ENCODE results near the gene PHF20. TPM values are rescaled to one million over a fixed set of nuclear protein-coding genes. Genes with fewer than 3 reads are reported as not detected.
"Not testable (repeated sequence)": the region's sequence is repeated elsewhere in the genome, so short reads cannot be mapped to it uniquely, and the experiment has no call there.

Gene PHF20
- polyA plus RNA-seq, 1 donor = 23.6 TPM

GRCh38 chr20:35838205-35838604 lies 66.4 kb downstream of the PHF20 start:
- DNase-seq = no peak
- Histone ChIP-seq H3K27me3 (ENCODE audit: control insufficient read depth, insufficient read depth, low read length) (no peaks in the 10 kb centered on the region), H3K36me3 (ENCODE audit: control insufficient read depth, insufficient read depth, low read length) (peaks cover 9% of the 10 kb centered on the region), H3K4me3 (ENCODE audit: low read length) (no peak overlapping the region), H3K4me1 (ENCODE audit: control insufficient read depth, insufficient read depth, low read length) (no peaks in the 10 kb centered on the region), H3K27ac (ENCODE audit: low read length) (no peak overlapping the region), H3K9me3 (ENCODE audit: control insufficient read depth, low read depth, low read length) (peaks cover 14% of the 10 kb centered on the region)
- no CpG with 5 or more reads among the region's 4 CpGs for WGBS (ENCODE audit: insufficient coverage, low lambda C conversion rate)

GRCh38 chr20:35839904-35840303 lies 68.1 kb downstream of the PHF20 start:
- Histone ChIP-seq H3K27me3 (ENCODE audit: control insufficient read depth, insufficient read depth, low read length) (no peaks in the 10 kb centered on the region), H3K27ac (ENCODE audit: low read length) (no peak overlapping the region), H3K4me1 (ENCODE audit: control insufficient read depth, insufficient read depth, low read length) (no peaks in the 10 kb centered on the region), H3K9me3 (ENCODE audit: control insufficient read depth, low read depth, low read length) (peaks cover 23% of the 10 kb centered on the region), H3K36me3 (ENCODE audit: control insufficient read depth, insufficient read depth, low read length) (peaks cover 20% of the 10 kb centered on the region), H3K4me3 (ENCODE audit: low read length) (no peak overlapping the region)
- DNase-seq = no peak
- no CpG with 5 or more reads among the region's 1 CpG for WGBS (ENCODE audit: insufficient coverage, low lambda C conversion rate)

- H3K27ac ChIP-seq (ENCODE audit: low read length) = no peak overlapping the region
- no peak for DNase-seq
- H3K4me1 ChIP-seq (ENCODE audit: control insufficient read depth, insufficient read depth, low read length) = no peaks in the 10 kb centered on the region
- WGBS (ENCODE audit: insufficient coverage, low lambda C conversion rate) = no CpG with 5 or more reads among the region's 2 CpGs
- H3K4me3 ChIP-seq (ENCODE audit: low read length) = no peak overlapping the region
- peaks cover 23% of the 10 kb centered on the region for H3K9me3 ChIP-seq (ENCODE audit: control insufficient read depth, low read depth, low read length)
- H3K36me3 ChIP-seq (ENCODE audit: control insufficient read depth, insufficient read depth, low read length) = peaks cover 23% of the 10 kb centered on the region
- H3K27me3 ChIP-seq (ENCODE audit: control insufficient read depth, insufficient read depth, low read length) = no peaks in the 10 kb centered on the region
These were observed 68.6 kb downstream of the PHF20 start for GRCh38 chr20:35840421-35840820.

GRCh38 chr20:35842361-35842760 lies 70.5 kb downstream of the PHF20 start:
- H3K4me1 ChIP-seq (ENCODE audit: control insufficient read depth, insufficient read depth, low read length) = no peaks in the 10 kb centered on the region
- no peak overlapping the region for H3K27ac ChIP-seq (ENCODE audit: low read length)
- WGBS (ENCODE audit: insufficient coverage, low lambda C conversion rate) = 100% methylated on average over 1 of the region's 5 CpGs
- H3K27me3 ChIP-seq (ENCODE audit: control insufficient read depth, insufficient read depth, low read length) = no peaks in the 10 kb centered on the region
- no peak for DNase-seq
- H3K36me3 ChIP-seq (ENCODE audit: control insufficient read depth, insufficient read depth, low read length) = peaks cover 37% of the 10 kb centered on the region
- peaks cover 23% of the 10 kb centered on the region for H3K9me3 ChIP-seq (ENCODE audit: control insufficient read depth, low read depth, low read length)
- no peak overlapping the region for H3K4me3 ChIP-seq (ENCODE audit: low read length)

GRCh38 chr20:35843894-35844293 lies 72.1 kb downstream of the PHF20 start:
- H3K4me1 ChIP-seq (ENCODE audit: control insufficient read depth, insufficient read depth, low read length); DNase-seq; H3K4me3 ChIP-seq (ENCODE audit: low read length); H3K27ac ChIP-seq (ENCODE audit: low read length); H3K27me3 ChIP-seq (ENCODE audit: control insufficient read depth, insufficient read depth, low read length): not testable (repeated sequence)
- peaks cover 42% of the 10 kb centered on the region for H3K36me3 ChIP-seq (ENCODE audit: control insufficient read depth, insufficient read depth, low read length)
- WGBS (ENCODE audit: insufficient coverage, low lambda C conversion rate) = 100% methylated on average over 1 of the region's 6 CpGs
- peaks cover 23% of the 10 kb centered on the region for H3K9me3 ChIP-seq (ENCODE audit: control insufficient read depth, low read depth, low read length)

- no peaks in the 10 kb centered on the region for H3K4me1 ChIP-seq (ENCODE audit: control insufficient read depth, insufficient read depth, low read length)
- WGBS (ENCODE audit: insufficient coverage, low lambda C conversion rate) = 100% methylated on average over 1 of the region's 6 CpGs
These were observed 73.7 kb downstream of the PHF20 start for GRCh38 chr20:35845561-35845960.

GRCh38 chr20:35849706-35850105 lies 77.9 kb downstream of the PHF20 start:
- Histone ChIP-seq H3K27ac (ENCODE audit: low read length) (no peak overlapping the region), H3K4me3 (ENCODE audit: low read length) (no peak overlapping the region), H3K4me1 (ENCODE audit: control insufficient read depth, insufficient read depth, low read length) (no peaks in the 10 kb centered on the region), H3K27me3 (ENCODE audit: control insufficient read depth, insufficient read depth, low read length) (no peaks in the 10 kb centered on the region), H3K9me3 (ENCODE audit: control insufficient read depth, low read depth, low read length) (no peaks in the 10 kb centered on the region), H3K36me3 (ENCODE audit: control insufficient read depth, insufficient read depth, low read length) (peaks cover 42% of the 10 kb centered on the region)
- no peak for DNase-seq
- WGBS (ENCODE audit: insufficient coverage, low lambda C conversion rate) = no CpG with 5 or more reads among the region's 4 CpGs

More at GRCh38 chr20:35845561-35845960, 73.7 kb downstream of the PHF20 start:
- DNase-seq = no peak
- H3K27me3 ChIP-seq (ENCODE audit: control insufficient read depth, insufficient read depth, low read length) = no peaks in the 10 kb centered on the region
- H3K4me3 ChIP-seq (ENCODE audit: low read length) = no peak overlapping the region
- H3K27ac ChIP-seq (ENCODE audit: low read length) = no peak overlapping the region
- H3K36me3 ChIP-seq (ENCODE audit: control insufficient read depth, insufficient read depth, low read length) = peaks cover 44% of the 10 kb centered on the region
- H3K9me3 ChIP-seq (ENCODE audit: control insufficient read depth, low read depth, low read length) = peaks cover 23% of the 10 kb centered on the region

- not testable (repeated sequence) for H3K27me3 ChIP-seq (ENCODE audit: control insufficient read depth, insufficient read depth, low read length); H3K9me3 ChIP-seq (ENCODE audit: control insufficient read depth, low read depth, low read length); H3K4me1 ChIP-seq (ENCODE audit: control insufficient read depth, insufficient read depth, low read length); H3K4me3 ChIP-seq (ENCODE audit: low read length); H3K27ac ChIP-seq (ENCODE audit: low read length); DNase-seq
- peaks cover 29% of the 10 kb centered on the region for H3K36me3 ChIP-seq (ENCODE audit: control insufficient read depth, insufficient read depth, low read length)
- WGBS (ENCODE audit: insufficient coverage, low lambda C conversion rate) = no CpG with 5 or more reads among the region's 8 CpGs
These were observed 79.8 kb downstream of the PHF20 start for GRCh38 chr20:35851659-35852058.

GRCh38 chr20:35854713-35855348 lies 83.0 kb downstream of the PHF20 start:
- no peak overlapping the region for H3K27ac ChIP-seq (ENCODE audit: low read length)
- H3K4me1 ChIP-seq (ENCODE audit: control insufficient read depth, insufficient read depth, low read length) = no peaks in the 10 kb centered on the region
- no peaks in the 10 kb centered on the region for H3K27me3 ChIP-seq (ENCODE audit: control insufficient read depth, insufficient read depth, low read length)
- DNase-seq = no peak
- no peak overlapping the region for H3K4me3 ChIP-seq (ENCODE audit: low read length)
- no CpG with 5 or more reads among the region's 2 CpGs for WGBS (ENCODE audit: insufficient coverage, low lambda C conversion rate)
- H3K36me3 ChIP-seq (ENCODE audit: control insufficient read depth, insufficient read depth, low read length) = peaks cover 16% of the 10 kb centered on the region
- no peaks in the 10 kb centered on the region for H3K9me3 ChIP-seq (ENCODE audit: control insufficient read depth, low read depth, low read length)

GRCh38 chr20:35855641-35856040 lies 83.8 kb downstream of the PHF20 start:
- WGBS (ENCODE audit: insufficient coverage, low lambda C conversion rate) = no CpG with 5 or more reads among the region's 4 CpGs
- not testable (repeated sequence) for H3K4me3 ChIP-seq (ENCODE audit: low read length); H3K27ac ChIP-seq (ENCODE audit: low read length); H3K27me3 ChIP-seq (ENCODE audit: control insufficient read depth, insufficient read depth, low read length); H3K4me1 ChIP-seq (ENCODE audit: control insufficient read depth, insufficient read depth, low read length); H3K9me3 ChIP-seq (ENCODE audit: control insufficient read depth, low read depth, low read length); DNase-seq
- H3K36me3 ChIP-seq (ENCODE audit: control insufficient read depth, insufficient read depth, low read length) = peaks cover 16% of the 10 kb centered on the region

- no CpG with 5 or more reads among the region's 4 CpGs for WGBS (ENCODE audit: insufficient coverage, low lambda C conversion rate)
- Histone ChIP-seq H3K36me3 (ENCODE audit: control insufficient read depth, insufficient read depth, low read length) (peaks cover 15% of the 10 kb centered on the region), H3K27me3 (ENCODE audit: control insufficient read depth, insufficient read depth, low read length) (no peaks in the 10 kb centered on the region), H3K4me1 (ENCODE audit: control insufficient read depth, insufficient read depth, low read length) (no peaks in the 10 kb centered on the region), H3K4me3 (ENCODE audit: low read length) (no peak overlapping the region), H3K27ac (ENCODE audit: low read length) (no peak overlapping the region), H3K9me3 (ENCODE audit: control insufficient read depth, low read depth, low read length) (no peaks in the 10 kb centered on the region)
- DNase-seq = no peak
These were observed 85.1 kb downstream of the PHF20 start for GRCh38 chr20:35856866-35857265.
